ENCODE measurements around the gene REXO5.

The REXO5 gene

GRCh38 chr16:20866145-20866772 lies 59.9 kb downstream of the REXO5 start:
- H3K27ac ChIP-seq (ENCODE audit: low read depth, low read length): no peak overlapping the region
- H3K4me2 ChIP-seq (ENCODE audit: low read length): no peak overlapping the region
- no peak overlapping the region for H4K8ac ChIP-seq (ENCODE audit: low read depth, low read length)
- H2AK5ac ChIP-seq (ENCODE audit: low read length): no peak overlapping the region
- peaks cover 35% of the 10 kb centered on the region for H3K79me1 ChIP-seq (ENCODE audit: low read length)
- no peak overlapping the region for H3K4me3 ChIP-seq (ENCODE audit: low read length)
- peaks cover 28% of the 10 kb centered on the region for H3K79me2 ChIP-seq (ENCODE audit: control insufficient read depth, insufficient read depth, low read length)
- peaks cover 1% of the 10 kb centered on the region for H3K36me3 ChIP-seq (ENCODE audit: control insufficient read depth, insufficient read depth, low read length)
- H4K5ac ChIP-seq (ENCODE audit: low read length): no peak overlapping the region
- H2BK120ac ChIP-seq (ENCODE audit: low read depth, low read length): no peak overlapping the region
- DNase-seq: peak; percentile 78
- H3K56ac ChIP-seq (ENCODE audit: low read length): peak overlapping the region; percentile 43
- H2BK5ac ChIP-seq (ENCODE audit: low read length): no peak overlapping the region
- peak overlapping the region; percentile 19 for H3K18ac ChIP-seq (ENCODE audit: low read length)
- H2BK15ac ChIP-seq (replicated peaks; ENCODE audit: low read depth): no peak overlapping the region
- H3K9ac ChIP-seq (ENCODE audit: low read length): no peak overlapping the region
- H3K4me1 ChIP-seq (ENCODE audit: control insufficient read depth, low read depth, low read length): peaks cover 16% of the 10 kb centered on the region
- WGBS (ENCODE audit: extremely low coverage, insufficient coverage, low lambda C conversion rate): no CpG with 5 or more reads among the region's 6 CpGs
- H3K27me3 ChIP-seq (ENCODE audit: insufficient read depth, low read length, poor library complexity): no peaks in the 10 kb centered on the region
- no peak overlapping the region for H3K23ac ChIP-seq (ENCODE audit: low read length)
- peak overlapping the region; percentile 47 for H3K4ac ChIP-seq (ENCODE audit: low read depth, low read length)

GRCh38 chr16:20866801-20867200 lies 60.5 kb downstream of the REXO5 start:
- H3K27me3 ChIP-seq (ENCODE audit: insufficient read depth, low read length, poor library complexity): no peaks in the 10 kb centered on the region
- H2BK120ac ChIP-seq (ENCODE audit: low read depth, low read length): no peak overlapping the region
- no peak overlapping the region for H3K9ac ChIP-seq (ENCODE audit: low read length)
- no peak overlapping the region for H3K23ac ChIP-seq (ENCODE audit: low read length)
- peak overlapping the region; percentile 16 for H3K18ac ChIP-seq (ENCODE audit: low read length)
- no peak overlapping the region for H3K27ac ChIP-seq (ENCODE audit: low read depth, low read length)
- H3K36me3 ChIP-seq (ENCODE audit: control insufficient read depth, insufficient read depth, low read length): no peaks in the 10 kb centered on the region
- H2AK5ac ChIP-seq (ENCODE audit: low read length): no peak overlapping the region
- peaks cover 35% of the 10 kb centered on the region for H3K79me1 ChIP-seq (ENCODE audit: low read length)
- no peak overlapping the region for H3K4me3 ChIP-seq (ENCODE audit: low read length)
- no peak overlapping the region for H3K4ac ChIP-seq (ENCODE audit: low read depth, low read length)
- no peak for DNase-seq
- H3K79me2 ChIP-seq (ENCODE audit: control insufficient read depth, insufficient read depth, low read length): peaks cover 28% of the 10 kb centered on the region
- no peak overlapping the region for H4K5ac ChIP-seq (ENCODE audit: low read length)
- no peak overlapping the region for H2BK15ac ChIP-seq (replicated peaks; ENCODE audit: low read depth)
- H3K4me2 ChIP-seq (ENCODE audit: low read length): no peak overlapping the region
- no CpG with 5 or more reads among the region's 3 CpGs for WGBS (ENCODE audit: extremely low coverage, insufficient coverage, low lambda C conversion rate)
- H2BK5ac ChIP-seq (ENCODE audit: low read length): no peak overlapping the region
- peaks cover 20% of the 10 kb centered on the region for H3K4me1 ChIP-seq (ENCODE audit: control insufficient read depth, low read depth, low read length)
- no peak overlapping the region for H4K8ac ChIP-seq (ENCODE audit: low read depth, low read length)
- H3K56ac ChIP-seq (ENCODE audit: low read length): no peak overlapping the region

GRCh38 chr16:20867585-20867984 lies 61.3 kb downstream of the REXO5 start:
- no peak overlapping the region for H3K9ac ChIP-seq (ENCODE audit: low read length)
- H3K27me3 ChIP-seq (ENCODE audit: insufficient read depth, low read length, poor library complexity): no peaks in the 10 kb centered on the region
- H3K18ac ChIP-seq (ENCODE audit: low read length): no peak overlapping the region
- no peak overlapping the region for H2BK120ac ChIP-seq (ENCODE audit: low read depth, low read length)
- no peak for DNase-seq
- H2BK5ac ChIP-seq (ENCODE audit: low read length): no peak overlapping the region
- peaks cover 28% of the 10 kb centered on the region for H3K79me2 ChIP-seq (ENCODE audit: control insufficient read depth, insufficient read depth, low read length)
- H4K5ac ChIP-seq (ENCODE audit: low read length): no peak overlapping the region
- H3K36me3 ChIP-seq (ENCODE audit: control insufficient read depth, insufficient read depth, low read length): no peaks in the 10 kb centered on the region
- no peak overlapping the region for H2BK15ac ChIP-seq (replicated peaks; ENCODE audit: low read depth)
- WGBS (ENCODE audit: extremely low coverage, insufficient coverage, low lambda C conversion rate): no CpG with 5 or more reads among the region's 2 CpGs
- no peak overlapping the region for H4K8ac ChIP-seq (ENCODE audit: low read depth, low read length)
- H3K4me3 ChIP-seq (ENCODE audit: low read length): no peak overlapping the region
- H3K4me1 ChIP-seq (ENCODE audit: control insufficient read depth, low read depth, low read length): peaks cover 20% of the 10 kb centered on the region
- no peak overlapping the region for H3K56ac ChIP-seq (ENCODE audit: low read length)
- no peak overlapping the region for H3K4me2 ChIP-seq (ENCODE audit: low read length)
- H2AK5ac ChIP-seq (ENCODE audit: low read length): no peak overlapping the region
- H3K4ac ChIP-seq (ENCODE audit: low read depth, low read length): no peak overlapping the region
- H3K23ac ChIP-seq (ENCODE audit: low read length): no peak overlapping the region
- peaks cover 35% of the 10 kb centered on the region for H3K79me1 ChIP-seq (ENCODE audit: low read length)
- no peak overlapping the region for H3K27ac ChIP-seq (ENCODE audit: low read depth, low read length)

- Histone ChIP-seq H4K8ac (ENCODE audit: low read depth, low read length) (no peak overlapping the region), H4K5ac (ENCODE audit: low read length) (no peak overlapping the region), H3K4me1 (ENCODE audit: control insufficient read depth, low read depth, low read length) (peaks cover 24% of the 10 kb centered on the region), H3K23ac (ENCODE audit: low read length) (no peak overlapping the region), H3K9ac (ENCODE audit: low read length) (no peak overlapping the region), H2BK120ac (ENCODE audit: low read depth, low read length) (no peak overlapping the region), H3K4me3 (ENCODE audit: low read length) (no peak overlapping the region), H3K79me2 (ENCODE audit: control insufficient read depth, insufficient read depth, low read length) (peaks cover 21% of the 10 kb centered on the region), H3K56ac (ENCODE audit: low read length) (peak overlapping the region; percentile 28), H3K4ac (ENCODE audit: low read depth, low read length) (no peak overlapping the region), H3K27ac (ENCODE audit: low read depth, low read length) (no peak overlapping the region), H2BK15ac (replicated peaks; ENCODE audit: low read depth) (no peak overlapping the region), H2AK5ac (ENCODE audit: low read length) (no peak overlapping the region), H3K27me3 (ENCODE audit: insufficient read depth, low read length, poor library complexity) (no peaks in the 10 kb centered on the region), H3K4me2 (ENCODE audit: low read length) (no peak overlapping the region), H3K36me3 (ENCODE audit: control insufficient read depth, insufficient read depth, low read length) (no peaks in the 10 kb centered on the region), H3K79me1 (ENCODE audit: low read length) (peaks cover 29% of the 10 kb centered on the region), H3K18ac (ENCODE audit: low read length) (peak overlapping the region; percentile 39), H2BK5ac (ENCODE audit: low read length) (no peak overlapping the region)
- no CpG with 5 or more reads among the region's 3 CpGs for WGBS (ENCODE audit: extremely low coverage, insufficient coverage, low lambda C conversion rate)
- no peak for DNase-seq
Observed at GRCh38 chr16:20868890-20869289, 62.6 kb downstream of the REXO5 start.

- H3K79me1 ChIP-seq (ENCODE audit: low read length): peaks cover 29% of the 10 kb centered on the region
- peak; percentile 27 for DNase-seq
- H3K18ac ChIP-seq (ENCODE audit: low read length): no peak overlapping the region
- no peak overlapping the region for H3K9ac ChIP-seq (ENCODE audit: low read length)
- H4K8ac ChIP-seq (ENCODE audit: low read depth, low read length): no peak overlapping the region
- no peak overlapping the region for H2BK120ac ChIP-seq (ENCODE audit: low read depth, low read length)
- H2AK5ac ChIP-seq (ENCODE audit: low read length): no peak overlapping the region
- no peak overlapping the region for H3K27ac ChIP-seq (ENCODE audit: low read depth, low read length)
- H2BK15ac ChIP-seq (replicated peaks; ENCODE audit: low read depth): no peak overlapping the region
- H3K27me3 ChIP-seq (ENCODE audit: insufficient read depth, low read length, poor library complexity): no peaks in the 10 kb centered on the region
- H3K56ac ChIP-seq (ENCODE audit: low read length): peak overlapping the region; percentile 54
- peaks cover 32% of the 10 kb centered on the region for H3K4me1 ChIP-seq (ENCODE audit: control insufficient read depth, low read depth, low read length)
- H3K4ac ChIP-seq (ENCODE audit: low read depth, low read length): no peak overlapping the region
- no peak overlapping the region for H3K23ac ChIP-seq (ENCODE audit: low read length)
- H3K4me2 ChIP-seq (ENCODE audit: low read length): no peak overlapping the region
- WGBS (ENCODE audit: extremely low coverage, insufficient coverage, low lambda C conversion rate): no CpG with 5 or more reads among the region's 2 CpGs
- no peak overlapping the region for H2BK5ac ChIP-seq (ENCODE audit: low read length)
- H3K36me3 ChIP-seq (ENCODE audit: control insufficient read depth, insufficient read depth, low read length): no peaks in the 10 kb centered on the region
- H4K5ac ChIP-seq (ENCODE audit: low read length): peak overlapping the region; percentile 81
- peaks cover 22% of the 10 kb centered on the region for H3K79me2 ChIP-seq (ENCODE audit: control insufficient read depth, insufficient read depth, low read length)
- no peak overlapping the region for H3K4me3 ChIP-seq (ENCODE audit: low read length)
Observed at GRCh38 chr16:20870122-20870820, 63.9 kb downstream of the REXO5 start.
